Ecto neural progenitor cell (in vitro differentiated cells): ENCODE results near the gene SH3PXD2B.
"Not testable (repeated sequence)": the region's sequence is repeated elsewhere in the genome, so short reads cannot be mapped to it uniquely, and the experiment has no call there.

Experiments used
- DNase-seq: peaks from one replicate; pipeline ENCODE4 v3.0.0-alpha.2; 2018; ENCODE audit warnings: low spot score

SH3PXD2B gene

DNA sequence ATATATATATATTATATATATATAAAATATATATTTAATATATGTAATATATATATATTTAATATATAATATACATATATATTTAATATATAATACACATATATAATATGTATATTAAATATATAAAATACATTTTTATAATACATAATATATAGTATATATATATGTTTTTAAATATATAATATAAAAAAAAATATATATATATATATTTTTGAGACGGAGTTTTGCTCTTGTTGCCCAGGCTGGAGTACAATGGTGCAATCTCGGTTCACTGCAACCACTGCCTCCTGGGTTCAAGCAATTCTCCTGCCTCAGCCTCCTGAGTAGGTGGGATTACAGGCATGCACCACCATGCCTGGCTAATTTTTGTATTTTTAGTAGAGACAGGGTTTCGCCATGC is 85.6 kb downstream of the SH3PXD2B start:
- not testable (repeated sequence) for DNase-seq

DNA sequence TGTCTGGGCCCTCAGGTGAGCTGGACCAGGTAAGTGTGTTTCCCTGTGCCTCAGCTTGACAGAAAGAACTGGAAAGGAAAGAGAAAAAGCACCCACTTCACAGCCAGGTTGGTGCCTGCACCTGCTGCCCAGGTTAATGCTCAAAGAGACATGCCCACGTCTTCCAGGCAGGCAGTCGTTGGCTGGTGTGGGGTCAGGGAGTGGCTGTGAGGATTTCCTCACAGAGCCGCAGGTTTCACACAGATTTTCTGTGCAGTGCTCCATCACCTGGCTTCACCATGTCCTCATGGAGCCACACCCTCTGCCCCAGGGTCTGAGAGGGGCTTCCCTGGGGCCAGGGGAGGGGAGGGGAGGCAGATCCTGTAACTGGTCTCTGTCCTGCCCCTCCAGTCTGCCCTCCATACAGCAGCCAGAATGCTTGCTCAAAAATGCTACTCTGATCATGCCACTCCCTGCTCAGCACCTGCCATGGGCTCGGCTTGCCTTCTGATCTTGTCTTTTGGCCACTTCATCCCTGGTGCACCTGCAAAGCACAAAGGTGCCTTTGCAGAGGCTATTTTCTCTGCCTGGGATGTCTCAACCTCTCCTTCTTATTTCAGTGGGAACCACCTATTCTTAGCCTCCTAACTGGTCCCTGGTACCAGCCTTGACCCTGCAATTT is 88.2 kb downstream of the SH3PXD2B start:
- no peak for DNase-seq

DNA sequence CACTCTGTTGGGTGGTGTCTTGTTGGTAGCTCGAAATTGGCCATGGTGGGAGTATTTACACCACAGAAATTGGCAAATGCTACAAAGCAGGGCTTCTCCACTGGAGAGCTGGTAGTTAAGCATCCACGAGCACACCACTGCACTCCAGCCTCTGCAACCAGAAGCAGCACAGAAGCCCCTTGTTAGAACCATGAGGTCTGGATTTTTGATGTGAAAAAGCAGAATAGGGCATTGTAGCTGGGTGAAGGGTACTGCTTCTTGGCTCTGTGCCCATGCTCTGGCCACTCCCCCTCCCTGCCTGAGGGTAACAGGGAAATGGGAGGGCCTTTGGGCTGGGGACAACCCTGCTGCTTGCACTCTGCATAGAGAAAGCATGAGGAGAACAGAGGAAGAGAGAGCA is 89.6 kb downstream of the SH3PXD2B start:
- no peak for DNase-seq

DNA sequence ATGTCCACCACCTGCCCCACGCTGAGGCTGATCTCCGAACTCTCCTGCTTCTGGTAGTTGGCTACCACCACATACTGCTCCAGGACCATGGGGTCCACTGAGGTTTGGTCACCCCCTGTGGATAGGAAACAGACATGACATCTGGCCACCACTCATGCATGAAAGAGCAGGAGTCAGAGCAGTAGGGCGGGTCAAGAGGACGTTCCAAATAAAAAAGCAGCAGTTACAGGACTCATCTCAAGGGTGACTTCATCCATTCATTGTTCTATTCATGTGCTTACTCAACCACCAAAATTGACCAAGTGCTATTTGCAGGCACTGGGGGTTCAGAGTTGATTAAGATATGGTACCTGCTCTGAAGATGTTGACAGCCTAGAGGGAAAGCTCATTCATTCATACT is 91.6 kb downstream of the SH3PXD2B start:
- no peak for DNase-seq

DNA sequence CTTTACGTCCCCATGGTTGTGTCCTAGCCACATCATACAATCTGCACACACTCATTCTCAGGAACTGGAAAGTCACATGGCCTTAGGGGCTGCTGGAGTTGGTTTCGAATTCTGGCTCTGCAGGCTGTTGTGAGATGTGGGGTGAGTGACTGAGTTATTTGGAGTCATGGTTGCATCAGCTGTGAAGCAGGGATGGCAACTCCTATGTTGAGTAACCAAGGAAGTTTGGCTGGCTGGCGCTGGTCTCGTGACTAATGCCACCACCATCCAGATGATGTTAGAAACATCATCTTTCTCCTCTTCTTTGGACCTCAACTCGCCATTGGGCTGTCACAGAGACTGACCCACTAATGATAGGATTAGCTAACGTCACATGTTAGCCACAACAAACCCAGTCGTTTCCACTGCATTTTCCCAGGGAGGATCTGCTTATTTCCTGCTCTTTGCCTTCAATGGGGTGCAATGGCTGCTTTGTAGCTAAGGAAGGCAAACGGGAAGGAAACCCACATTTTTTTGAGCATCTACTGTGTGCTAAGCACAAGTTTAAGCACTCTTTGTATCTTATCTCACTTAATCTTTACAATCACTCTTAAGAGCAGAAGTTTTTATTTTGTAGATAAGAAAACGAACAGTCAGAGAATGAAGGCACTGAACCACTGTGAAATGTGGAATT is 92.6 kb downstream of the SH3PXD2B start:
- no peak for DNase-seq

DNA sequence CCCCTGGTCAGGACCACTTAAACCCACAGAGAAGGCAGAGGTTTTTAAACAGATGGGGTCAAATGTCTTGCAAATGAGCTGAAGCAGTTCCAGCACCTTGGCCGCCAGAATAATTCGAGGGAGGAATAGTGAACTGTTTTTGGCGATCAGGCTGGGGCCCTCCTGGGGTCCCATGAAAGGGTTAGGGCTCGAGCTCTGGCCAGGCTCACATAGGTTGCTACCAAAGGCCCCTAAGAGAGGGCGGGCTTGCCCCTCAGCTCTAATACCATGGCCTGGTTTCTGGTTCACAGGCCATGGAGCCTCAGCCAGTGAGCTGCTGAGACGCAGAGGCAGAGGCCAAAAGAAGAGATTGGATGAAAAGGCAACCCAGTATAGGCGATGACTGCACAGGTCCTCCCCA is 96.0 kb downstream of the SH3PXD2B start:
- DNase-seq: no peak

DNA sequence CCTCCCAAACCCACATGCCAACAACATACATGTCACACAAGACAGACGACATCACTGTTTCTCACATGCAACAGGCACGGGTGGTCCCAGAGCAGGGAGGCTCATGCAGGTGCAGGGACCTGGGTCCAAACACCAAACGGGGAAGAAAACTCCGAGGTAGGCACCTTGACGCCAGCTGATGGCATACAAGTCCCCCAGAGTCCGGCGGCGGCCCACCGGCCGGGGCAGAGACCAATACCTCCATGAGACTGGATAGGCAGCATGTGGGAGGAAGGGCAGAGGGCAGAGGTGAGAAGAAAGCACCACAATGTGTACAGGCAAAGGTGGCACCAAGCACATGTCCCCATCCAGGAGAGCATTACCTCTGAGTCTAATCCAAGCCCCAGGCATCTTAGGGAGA is 97.8 kb downstream of the SH3PXD2B start:
- no peak for DNase-seq

DNA sequence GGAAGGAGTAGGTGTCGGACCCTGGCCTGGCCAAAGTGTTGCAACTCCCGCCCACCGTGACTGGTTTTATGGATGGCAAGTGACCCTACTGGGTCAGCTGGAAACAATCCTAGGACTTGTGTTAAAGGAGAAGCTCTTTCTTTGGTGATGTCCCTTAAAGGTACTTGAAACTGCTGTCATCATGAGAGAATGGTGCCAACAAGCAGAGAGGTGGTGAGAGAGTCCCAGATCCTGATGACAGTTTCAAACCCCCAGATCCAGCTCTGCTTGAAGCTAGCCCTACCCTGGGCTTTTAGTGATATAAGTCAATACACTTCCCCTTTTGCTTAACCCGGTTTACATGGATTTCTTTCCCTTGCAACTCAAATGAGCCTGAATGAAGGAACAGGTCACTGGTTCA is 98.3 kb downstream of the SH3PXD2B start:
- no peak for DNase-seq

DNA sequence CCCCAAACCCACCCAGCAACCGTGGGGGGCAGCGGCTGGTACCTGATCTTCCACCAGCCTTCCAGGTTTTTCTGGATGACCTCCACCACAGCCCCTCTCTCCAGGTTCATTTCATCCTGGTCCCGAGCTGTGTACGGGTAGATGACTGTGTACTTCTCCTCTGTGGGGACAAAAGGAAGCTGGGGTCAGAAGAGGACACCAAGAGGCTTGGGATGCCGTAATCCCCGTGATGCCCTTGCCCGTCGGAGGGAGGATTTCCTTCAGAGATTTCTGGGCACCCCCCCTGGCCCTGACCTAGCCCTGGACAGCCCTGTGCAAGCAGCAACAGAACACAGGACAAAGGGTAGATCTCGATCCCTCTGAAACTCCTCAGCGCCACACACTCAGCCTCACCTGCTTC is 100.5 kb downstream of the SH3PXD2B start:
- DNase-seq: no peak

DNA sequence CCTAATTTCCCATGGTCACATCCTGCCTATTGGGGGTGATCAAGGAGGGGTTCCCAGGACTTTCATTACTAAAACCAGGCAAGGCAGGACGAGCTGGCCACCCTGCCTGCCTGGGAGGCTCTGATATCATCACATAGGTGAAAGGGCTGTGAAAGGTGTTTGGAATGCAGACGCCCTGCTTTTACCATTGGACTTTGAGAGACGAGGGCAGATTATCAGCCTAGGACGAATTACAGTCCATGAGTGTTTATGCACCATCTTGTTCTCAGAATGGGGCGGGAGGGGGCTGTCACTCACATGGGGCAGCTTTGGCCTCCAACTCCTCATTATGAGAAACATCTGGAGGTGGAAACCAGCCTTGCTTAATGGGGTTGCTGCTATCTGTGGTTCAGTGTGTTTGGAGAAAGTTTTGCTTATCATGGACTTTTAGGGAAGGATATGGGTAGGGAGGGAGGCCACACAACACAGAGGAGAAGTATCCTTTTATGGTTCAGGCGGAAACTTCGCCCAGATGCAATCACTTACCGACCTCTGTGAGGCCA is 101.0 kb downstream of the SH3PXD2B start:
- no peak for DNase-seq

DNA sequence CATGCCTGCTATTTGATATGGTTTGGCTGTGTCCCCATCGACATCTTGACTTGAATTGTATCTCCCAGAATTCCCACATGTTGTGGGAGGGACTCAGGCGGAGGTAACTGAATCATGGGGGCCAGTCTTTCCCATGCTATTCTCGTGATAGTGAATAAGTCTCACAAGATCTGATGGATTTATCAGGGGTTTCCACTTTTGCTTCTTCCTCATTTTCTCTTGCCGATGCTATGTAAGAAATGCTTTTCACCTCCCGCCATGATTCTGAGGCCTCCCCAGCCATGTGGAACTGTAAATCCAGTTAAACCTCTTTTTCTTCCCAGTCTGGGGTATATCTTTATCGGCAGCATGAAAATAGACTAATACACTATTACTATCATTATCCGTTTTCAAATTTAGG is 101.8 kb downstream of the SH3PXD2B start:
- DNase-seq: not testable (repeated sequence)

DNA sequence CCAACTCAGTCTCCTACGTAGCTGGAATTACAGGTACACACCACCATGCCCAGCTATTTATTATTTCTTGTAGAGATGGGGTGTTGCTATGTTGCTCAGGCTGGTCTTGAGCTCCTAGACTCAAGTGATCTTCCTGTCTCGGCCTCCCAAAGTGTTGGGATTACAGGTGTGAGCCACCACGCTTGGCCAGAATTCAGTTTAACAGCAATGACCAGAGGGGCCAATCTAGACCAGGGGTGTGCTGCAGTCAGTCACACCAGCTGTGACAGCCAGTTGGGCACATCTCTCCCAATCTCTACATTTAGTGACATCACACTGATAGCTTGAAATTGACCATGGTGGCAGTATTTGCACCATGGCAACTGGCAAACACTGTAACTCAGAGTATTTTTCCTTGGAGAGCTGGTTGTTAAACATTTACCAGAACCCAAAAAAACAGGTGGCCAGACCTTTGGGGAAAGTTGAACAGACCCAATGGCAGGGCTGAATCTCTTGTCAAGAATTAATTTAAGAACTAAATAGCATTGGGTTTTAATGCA is 103.0 kb downstream of the SH3PXD2B start:
- DNase-seq: no peak

DNA sequence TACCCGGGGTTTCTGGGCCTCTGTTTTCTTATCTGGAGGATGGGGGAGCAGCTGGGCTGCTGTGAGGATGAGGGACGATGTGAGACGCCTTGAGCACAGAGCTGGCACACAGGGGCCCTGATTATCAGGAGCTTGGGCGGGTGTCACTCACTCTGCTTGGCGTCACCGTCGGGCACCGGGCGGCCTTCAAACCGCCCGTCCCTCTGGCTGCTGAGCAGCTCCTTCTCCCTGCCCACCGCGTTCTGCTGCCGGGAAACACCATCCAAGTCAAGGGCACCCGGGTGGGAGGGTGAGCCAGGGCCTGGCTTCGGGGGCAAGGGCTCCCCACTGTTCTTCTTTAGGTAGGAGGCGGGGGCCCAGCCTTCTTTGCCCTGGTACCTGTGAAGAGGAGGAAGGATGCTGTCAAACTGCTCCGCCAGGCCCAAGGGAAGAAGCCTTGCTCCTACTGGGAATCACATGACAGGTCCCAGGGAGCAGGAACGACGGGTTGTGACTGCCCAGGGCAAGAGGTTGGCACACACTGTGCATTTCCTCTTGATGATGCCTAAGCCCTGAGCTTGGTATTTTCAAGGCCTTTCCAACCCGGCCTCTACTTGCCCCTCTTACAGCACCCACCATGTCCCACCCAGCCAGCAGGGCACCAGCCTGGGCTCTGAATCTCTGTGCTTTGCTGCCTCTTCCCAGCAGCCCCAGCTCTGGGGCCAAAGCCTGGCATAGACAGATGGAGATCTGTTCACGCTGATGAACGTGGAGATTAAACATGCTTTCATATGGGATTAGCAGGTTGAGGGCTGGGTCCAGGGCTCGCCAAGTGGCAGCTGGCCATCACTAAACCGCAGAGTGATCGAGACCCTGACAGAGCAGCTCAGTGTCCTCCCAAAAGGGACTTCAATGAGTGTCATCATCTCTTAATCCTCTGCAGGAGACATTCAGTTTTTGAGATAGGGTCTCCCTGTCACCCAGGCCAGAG is 103.8 kb downstream of the SH3PXD2B start:
- DNase-seq: no peak

DNA sequence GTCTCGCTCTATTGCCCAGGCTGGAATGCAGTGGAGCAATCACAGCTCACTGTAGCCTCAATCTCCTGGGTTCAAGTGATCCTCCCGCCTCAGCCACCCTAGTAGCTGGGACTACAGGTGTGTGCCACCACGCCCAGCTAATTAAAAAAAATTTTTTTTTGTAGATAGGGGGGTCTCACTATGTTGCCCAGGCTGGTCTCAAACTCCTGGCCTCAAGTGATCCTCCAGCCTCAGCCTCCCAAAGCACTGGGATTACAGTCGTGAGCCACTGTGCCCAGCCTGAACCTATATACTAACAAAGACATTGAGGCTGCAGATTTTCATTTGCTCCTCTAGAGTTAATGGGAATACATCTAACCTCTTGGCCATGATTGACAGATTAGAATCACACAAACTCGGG is 105.6 kb downstream of the SH3PXD2B start:
- not testable (repeated sequence) for DNase-seq

DNA sequence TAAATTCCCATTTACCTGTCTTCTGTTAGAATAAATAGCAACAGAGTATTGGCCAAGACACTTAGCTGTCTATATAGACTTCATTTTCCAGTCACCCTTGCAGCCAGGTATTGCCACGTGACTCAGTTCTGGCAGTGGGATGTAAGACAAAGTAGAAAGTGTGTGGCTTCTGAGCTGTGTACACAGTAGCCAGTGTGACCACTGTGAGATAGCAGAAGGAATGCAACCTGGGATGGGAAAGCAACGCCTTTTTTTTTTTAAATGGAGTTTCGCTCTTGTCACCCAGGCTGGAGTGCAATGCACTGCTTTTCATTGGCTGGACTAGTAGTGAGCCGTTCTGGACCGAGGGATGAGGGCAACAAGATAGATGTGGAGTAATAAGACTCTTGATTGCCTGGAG is 106.2 kb downstream of the SH3PXD2B start:
- DNase-seq: no peak

DNA sequence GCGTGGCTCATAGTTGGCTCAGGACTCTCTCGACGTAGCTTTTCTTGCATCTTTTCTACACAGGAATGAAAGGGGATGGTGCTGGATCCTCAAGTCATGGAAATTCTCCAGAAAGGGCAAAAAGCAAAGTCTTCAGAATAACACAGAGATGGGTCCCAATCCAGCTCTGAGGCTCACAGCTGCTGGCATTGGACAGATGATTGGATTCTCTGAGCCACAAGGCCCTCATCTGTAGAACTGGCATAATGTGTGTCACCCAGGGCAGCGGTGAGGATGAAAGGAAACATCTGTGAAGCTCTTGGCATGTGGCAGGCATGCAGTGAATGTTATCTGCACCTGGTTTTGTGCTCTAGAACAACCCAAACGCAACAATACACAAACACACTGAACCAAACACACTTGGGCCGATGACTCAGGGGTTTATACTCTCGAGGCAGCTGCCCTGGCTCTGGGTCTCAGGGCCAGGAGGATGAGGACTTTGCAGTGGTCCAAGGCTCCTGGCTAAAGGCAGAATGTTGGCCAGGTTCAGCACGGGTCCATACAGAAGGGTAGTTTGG is 106.8 kb downstream of the SH3PXD2B start:
- no peak for DNase-seq

DNA sequence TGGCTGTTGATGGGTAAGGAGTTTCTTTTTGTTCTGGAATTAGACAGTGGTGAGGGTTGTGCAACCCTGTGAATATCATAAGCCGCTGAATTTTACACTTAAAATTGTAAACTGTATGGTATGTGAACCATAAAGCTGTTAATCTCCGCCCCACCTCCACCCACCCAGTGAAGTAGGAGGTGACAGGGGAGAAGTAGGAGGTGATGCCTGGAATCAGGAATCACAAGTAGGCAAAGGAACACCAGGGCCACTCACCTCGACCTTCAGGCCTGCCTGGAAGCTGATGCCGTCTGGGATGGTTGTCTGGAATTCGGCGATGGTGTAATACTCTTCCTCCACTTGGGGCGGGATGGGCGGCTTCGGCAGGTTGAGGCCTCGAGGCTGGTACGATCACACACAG is 108.4 kb downstream of the SH3PXD2B start:
- DNase-seq: no peak

DNA sequence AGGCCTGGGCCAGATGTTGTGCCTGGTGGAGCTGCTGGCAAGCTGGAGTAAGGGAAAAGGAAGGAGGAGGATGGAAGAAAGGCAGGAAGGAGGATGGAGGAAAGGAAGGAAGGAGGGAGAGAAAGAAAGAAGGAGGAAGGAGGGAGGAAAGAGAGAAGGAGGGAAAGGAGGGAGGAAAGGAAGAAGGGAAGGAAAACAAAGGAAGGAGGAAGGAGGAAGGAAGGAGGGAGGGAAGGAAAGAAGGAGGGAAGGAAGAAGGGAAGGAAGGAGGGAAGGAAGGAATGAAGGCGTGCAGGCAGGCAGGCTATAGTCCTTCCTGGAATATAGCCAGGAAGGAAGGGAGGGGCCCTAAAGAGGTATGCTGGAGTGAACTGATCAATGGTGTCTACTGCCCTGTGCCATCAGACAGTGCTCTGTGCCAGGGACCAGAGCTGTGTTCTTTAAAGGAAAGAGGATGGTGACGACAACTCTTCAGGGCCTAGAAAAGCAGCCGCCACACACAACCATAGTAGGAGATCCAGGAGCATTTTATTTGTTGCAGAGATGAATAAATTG is 109.4 kb downstream of the SH3PXD2B start:
- DNase-seq: no peak

DNA sequence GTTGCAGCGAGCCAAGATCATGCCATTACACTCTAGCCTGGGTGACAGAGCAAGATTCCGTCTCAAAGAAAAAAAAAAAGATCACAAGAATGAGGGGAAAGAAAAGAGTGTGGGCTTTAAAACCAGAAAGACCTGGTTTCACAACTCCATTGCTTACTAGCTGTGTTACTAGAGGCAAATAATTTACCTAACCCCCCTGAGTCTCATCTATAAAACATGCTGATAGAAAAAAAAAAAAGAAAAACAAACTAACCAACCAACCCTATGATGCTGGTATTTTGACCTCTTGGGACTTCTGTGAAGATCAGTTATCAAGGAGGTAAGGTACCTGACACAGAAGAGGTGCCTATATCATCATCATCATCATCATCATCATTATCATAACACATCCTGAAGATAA is 110.6 kb downstream of the SH3PXD2B start:
- no peak for DNase-seq

DNA sequence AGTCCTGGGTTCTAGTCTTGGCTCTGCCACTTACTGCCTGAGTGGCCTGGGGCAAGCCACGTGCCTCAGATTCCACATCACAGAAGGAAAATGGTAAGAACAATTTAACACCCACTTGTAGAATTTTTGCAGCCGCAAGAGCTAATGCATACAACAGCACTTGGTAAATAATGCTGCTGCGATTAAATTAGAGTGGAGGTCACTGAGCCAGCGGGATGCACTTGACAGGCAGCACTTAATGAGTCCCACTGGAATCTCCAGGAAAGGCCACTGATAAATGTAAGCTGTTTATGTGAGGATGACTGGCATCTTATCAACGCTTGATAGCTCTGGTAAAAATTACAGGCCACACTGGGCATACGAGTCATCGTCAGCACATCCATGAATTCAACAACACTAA is 111.4 kb downstream of the SH3PXD2B start:
- DNase-seq: no peak

DNA sequence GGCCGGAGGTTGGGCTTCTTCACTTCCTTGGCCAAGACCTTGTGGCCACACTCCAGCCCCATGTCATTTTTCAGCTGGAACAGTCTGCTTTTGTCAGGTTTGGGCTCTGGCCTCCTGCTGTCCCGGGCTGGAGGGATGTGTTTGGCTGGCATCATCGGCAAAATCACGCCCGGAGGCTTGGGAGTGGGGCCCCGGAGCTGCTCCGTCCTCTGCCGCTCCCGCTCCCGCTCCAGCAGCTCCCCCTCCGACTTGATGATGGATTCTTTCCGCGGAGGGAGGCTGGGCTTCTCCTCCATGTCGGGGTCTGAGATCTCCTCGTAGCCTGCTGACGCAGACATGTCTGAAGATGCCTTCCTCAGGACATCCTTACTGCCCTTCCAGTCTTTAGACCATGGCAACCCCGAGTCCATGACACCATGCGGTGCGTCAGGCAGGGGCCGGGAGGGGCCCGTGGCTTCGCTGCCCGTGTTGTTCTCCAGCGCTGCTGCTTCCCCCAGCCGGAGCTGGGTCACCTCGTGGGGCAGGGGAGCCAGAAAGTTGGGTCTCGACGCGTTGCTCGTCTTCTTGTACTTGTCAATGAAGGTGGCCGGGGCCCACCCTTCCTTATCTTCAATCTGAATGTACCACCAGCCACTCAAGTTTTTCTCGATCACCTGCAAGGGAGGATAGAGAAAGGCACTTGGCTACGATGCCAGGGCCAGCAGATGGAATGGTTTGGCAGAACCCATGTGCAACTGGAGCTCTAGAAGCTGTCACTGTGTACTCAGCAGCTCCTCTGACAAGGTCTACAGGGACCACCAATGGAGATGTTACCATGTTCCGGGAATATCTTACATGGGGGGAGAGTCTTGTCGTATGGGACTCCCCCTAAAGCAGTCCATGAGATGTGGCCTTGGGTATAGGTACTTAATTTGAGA is 114.8 kb downstream of the SH3PXD2B start:
- DNase-seq: no peak
